Psoas muscle (tissue), 8 donors: ENCODE results near the gene BUD13. TPM values are rescaled to one million over a fixed set of nuclear protein-coding genes. Genes with fewer than 3 reads are reported as not detected.
A peak's percentile ranks its signal among the peaks of the same experiment; 100 is the strongest.
"Not testable (repeated sequence)": the region's sequence is repeated elsewhere in the genome, so short reads cannot be mapped to it uniquely, and the experiment has no call there.

Experiments used
- ATAC-seq, 4 donors: fragments of 200-7000 bp; cut with Tn5 transposase; one replicate each; pipeline ENCODE4 v1.9.1; 2020; ENCODE audit warnings: moderate library complexity in 3 of 4, mild to moderate bottlenecking in 2 of 4
- DNase-seq, 2 donors: peaks; one replicate each; pipeline ENCODE4 v3.0.0-alpha.2; 2020
- H3K27ac ChIP-seq: fragments of 200-600 bp; one replicate; pipeline ENCODE4 v1.8.0; 2022
- H3K27me3 ChIP-seq, 3 donors: fragments of 200-600 bp in 1 of 3; one replicate each; pipeline versions ENCODE4 v1.6.1 to v1.8.0; 2013 to 2022; ENCODE audit warnings: low read length in 2 of 3, mild to moderate bottlenecking in 2 of 3, moderate library complexity in 1 of 3; ENCODE audit not compliant: insufficient read depth in 3 of 3
- H3K36me3 ChIP-seq, 2 donors: fragments of 200-600 bp in 1 of 2; one replicate each; pipeline versions ENCODE4 v1.6.1 to v1.8.0; 2013 to 2022; ENCODE audit warnings: low read depth in 1 of 2, mild to moderate bottlenecking in 1 of 2, moderate library complexity in 1 of 2; ENCODE audit not compliant: insufficient read depth in 1 of 2
- H3K4me1 ChIP-seq: fragments of 200-600 bp; one replicate; pipeline ENCODE4 v1.8.0; 2022
- H3K4me3 ChIP-seq: fragments of 200-600 bp; one replicate; pipeline ENCODE4 v1.8.0; 2022; ENCODE audit warnings: mild to moderate bottlenecking
- H3K9me3 ChIP-seq: fragments of 200-600 bp; one replicate; pipeline ENCODE4 v1.8.0; 2022
- CTCF ChIP-seq: fragments of 200-600 bp; IDR thresholded peaks from one replicate; pipeline ENCODE4 v1.8.0; 2022; ENCODE audit warnings: antibody characterized with exemption
- WGBS, 3 donors: extraction: QIAGEN DNeasy Blood & Tissue Kit; methylation state at CpG; one replicate each; pipeline versions ENCODE4 v1.1.6 to v1.1.7; 2013; 5-methylcytosine and 5-hydroxymethylcytosine counted together
- intact Hi-C, 2 donors: fragments of 100-400 bp; cut with DNase I; formaldehyde crosslinking; loops; one replicate each; pipeline versions ENCODE4 v1.11.0 to v1.14.2; 2022
- polyA plus RNA-seq, 3 donors: library from polyadenylated mRNA; stranded (reverse); fragments of 200-250 nt; gene quantifications; one replicate each; pipeline ENCODE4 v1.2.3, GENCODE V29; 2013
- total RNA-seq, 4 donors: library from RNA; stranded (reverse); fragmentation: NEBNext Ultra II Directional in 2 of 4; extraction: Animal tissue kit (Norgen Biotek cat#: 25700) in 2 of 4; gene quantifications; one replicate each; pipeline versions ENCODE4 v1.2.1 to v1.2.4, GENCODE V29; 2021 to 2023
- donor health status: healthy with polysubstance abuse.
- donor health status: DM: no; HTN: no; CAD: no; lungs with moderate emphysema.
- donor health status: Bipolar disorder and iron deficiency.
- donor health status: healthy.
- donor health status: DM: yes; HTN: yes; CAD: no.
- donor health status: DM: no; HTN: no; CAD: no.
- donor health status: DM: no; HTN: no; CAD: no.
- donor health status: DM: yes; HTN: yes; CAD: no.

Gene BUD13
- total and polyA plus RNA-seq, 7 donors = 8.6 to 17.1 (median 11.2) TPM

GRCh38 chr11:116773203-116774097 is 663 bp upstream of the BUD13 start:
- ATAC-seq = peak; percentile 34 to 67 (median 50)
- DNase-seq = no peak
- 8 to 9% (median 9%) methylated on average over 25 of the region's 25 CpGs for WGBS, 3 donors
- Histone ChIP-seq H3K4me3 (peak overlapping the region; percentile 73), H3K4me1 (peaks cover 18% of the 10 kb centered on the region), H3K27ac (peak overlapping the region; percentile 89), H3K27me3 (no peaks in the 10 kb centered on the region), H3K9me3 (no peaks in the 10 kb centered on the region), H3K36me3 (peaks cover 5 to 42% of the 10 kb centered on the region in 2 donors)
- no peak for TF ChIP-seq CTCF
- intact Hi-C loops = loop anchor here in 1 of 2 donors (5.0 kb wide), 1 partner anchor 459 kb away; the partner anchor contains the start of genes PCSK7 and RNF214

GRCh38 chr11:116771935-116772334 is 852 bp downstream of the BUD13 start:
- peak overlapping the region; percentile 73 for H3K4me3 ChIP-seq
- ATAC-seq = no peak
- no peak for TF ChIP-seq CTCF
- intact Hi-C loops = loop anchor here in 1 of 2 donors (5.0 kb wide), 1 partner anchor 460 kb away; the partner anchor contains the start of genes PCSK7 and RNF214
- H3K36me3 ChIP-seq = peaks cover 2 to 39% of the 10 kb centered on the region in 2 donors
- peaks cover 18% of the 10 kb centered on the region for H3K4me1 ChIP-seq
- H3K9me3 ChIP-seq = no peaks in the 10 kb centered on the region
- H3K27ac ChIP-seq = peak overlapping the region; percentile 89
- no peak for DNase-seq
- H3K27me3 ChIP-seq = no peaks in the 10 kb centered on the region
- 3 to 6% (median 5%) methylated on average over 2 of the region's 2 CpGs for WGBS, 3 donors

GRCh38 chr11:116762132-116762531 is 10.7 kb downstream of the BUD13 start:
- H3K4me3 ChIP-seq = no peak overlapping the region
- ATAC-seq (no peak), DNase-seq (no peak)
- 84 to 91% (median 85%) methylated on average over 2 of the region's 2 CpGs for WGBS, 3 donors
- intact Hi-C loops = no loop called here
- H3K9me3 ChIP-seq = no peaks in the 10 kb centered on the region
- TF ChIP-seq CTCF = no peak
- H3K27me3 ChIP-seq = no peaks in the 10 kb centered on the region
- H3K4me1 ChIP-seq = no peaks in the 10 kb centered on the region
- H3K27ac ChIP-seq = no peak overlapping the region
- peaks cover 15 to 87% of the 10 kb centered on the region in 2 donors for H3K36me3 ChIP-seq

GRCh38 chr11:116756044-116756443 is 16.7 kb downstream of the BUD13 start:
- ATAC-seq, H3K27me3 ChIP-seq, intact Hi-C loops, H3K27ac ChIP-seq, H3K4me1 ChIP-seq, DNase-seq, H3K4me3 ChIP-seq, H3K9me3 ChIP-seq: not testable (repeated sequence)
- peaks cover 10 to 100% of the 10 kb centered on the region in 2 donors for H3K36me3 ChIP-seq
- 81 to 95% (median 87%) methylated on average over 8 of the region's 8 CpGs for WGBS, 3 donors

GRCh38 chr11:116750070-116750718 is 22.6 kb downstream of the BUD13 start:
- H3K27me3 ChIP-seq = no peaks in the 10 kb centered on the region
- ATAC-seq = no peak
- H3K27ac ChIP-seq = no peak overlapping the region
- no peak for TF ChIP-seq CTCF
- intact Hi-C loops = no loop called here
- no peak overlapping the region for H3K4me3 ChIP-seq
- H3K9me3 ChIP-seq = no peaks in the 10 kb centered on the region
- H3K36me3 ChIP-seq = peaks cover 6 to 100% of the 10 kb centered on the region in 2 donors
- no peaks in the 10 kb centered on the region for H3K4me1 ChIP-seq
- DNase-seq = no peak
- WGBS, 3 donors = 91 to 97% (median 95%) methylated on average over 2 of the region's 2 CpGs
